Colonic mucosa (tissue), 4 donors: ENCODE data around the gene TREM2. TPM values are rescaled to one million over a fixed set of nuclear protein-coding genes. Genes with fewer than 3 reads are reported as not detected.

ENCODE experiments used
- DNase-seq: peaks from one replicate; pipeline ENCODE4 v3.0.0-alpha.2; 2020
- H3K27ac ChIP-seq: fragments of 200-600 bp; one replicate; pipeline ENCODE4 v1.8.0; 2021
- H3K27me3 ChIP-seq: fragments of 200-600 bp; one replicate; pipeline ENCODE4 v1.8.0; 2021
- H3K36me3 ChIP-seq: fragments of 200-600 bp; one replicate; pipeline ENCODE4 v1.8.0; 2021
- H3K4me1 ChIP-seq: fragments of 200-600 bp; one replicate; pipeline ENCODE4 v1.8.0; 2021; ENCODE audit warnings: mild to moderate bottlenecking
- H3K4me3 ChIP-seq: fragments of 200-600 bp; one replicate; pipeline ENCODE4 v1.8.0; 2021
- H3K9ac ChIP-seq, 2 donors: one replicate each; pipeline ENCODE4 v1.7.0; 2013; ENCODE audit warnings: control low read depth in 2 of 2, low read depth in 2 of 2, low read length in 2 of 2
- H3K9me3 ChIP-seq: fragments of 200-600 bp; one replicate; pipeline ENCODE4 v1.8.0; 2021
- CTCF ChIP-seq: fragments of 200-600 bp; IDR thresholded peaks from one replicate; pipeline ENCODE4 v1.8.0; 2022; ENCODE audit warnings: antibody characterized with exemption, mild to moderate bottlenecking
- intact Hi-C: fragments of 100-400 bp; cut with DNase I; formaldehyde crosslinking; loops from one replicate; pipeline ENCODE4 v1.14.1; 2022
- total RNA-seq, 2 donors: library from RNA; stranded (reverse); fragmentation: NEBNext Ultra II Directional in 1 of 2; extraction: Animal tissue kit (Norgen Biotek cat#: 25700) in 1 of 2; gene quantifications; one replicate each; pipeline ENCODE4 v1.2.1, GENCODE V29; 2021
- donor health status: healthy.
- donor health status: DM: no; HTN: no; CAD: no.
- donor health status: DM: no; HTN: no; CAD: no.

Gene TREM2
- total RNA-seq, 2 donors from 2014 or later = 0.88 TPM; not detected in 1

GRCh38 chr6:41200901-41201763 lies 38.2 kb upstream of the TREM2 start, which contains the start of gene TREML2:
Gene TREML2 (minus strand): TSS chr6:41201149. CDS start chr6:41201008, 141 bp downstream.
- no peak for TF ChIP-seq CTCF
- H3K27ac ChIP-seq = peak within 1 kb of the TSS; percentile 47
- no peak within 1 kb of the TSS for H3K4me3 ChIP-seq
- H3K27me3 ChIP-seq = no peaks in the 10 kb centered on the region
- H3K9ac ChIP-seq = no peak within 1 kb of the TSS
- no peaks in the 10 kb centered on the region for H3K36me3 ChIP-seq
- no peaks in the 10 kb centered on the region for H3K9me3 ChIP-seq
- no peak for DNase-seq
- intact Hi-C loops = no loop called here
- no peaks in the 10 kb centered on the region for H3K4me1 ChIP-seq

GRCh38 chr6:41200296-41200900 lies 37.5 kb upstream of the TREM2 start:
- intact Hi-C loops = no loop called here
- Histone ChIP-seq H3K4me1 (no peaks in the 10 kb centered on the region), H3K27ac (peak overlapping the region; percentile 47), H3K9ac (no peak overlapping the region), H3K36me3 (no peaks in the 10 kb centered on the region), H3K4me3 (no peak overlapping the region), H3K27me3 (no peaks in the 10 kb centered on the region), H3K9me3 (no peaks in the 10 kb centered on the region)
- DNase-seq = no peak
- no peak for TF ChIP-seq CTCF

- no peaks in the 10 kb centered on the region for H3K9me3 ChIP-seq
- DNase-seq = no peak
- H3K27me3 ChIP-seq = no peaks in the 10 kb centered on the region
- no peak for TF ChIP-seq CTCF
- no peak overlapping the region for H3K9ac ChIP-seq
- H3K27ac ChIP-seq = peak overlapping the region; percentile 47
- H3K4me1 ChIP-seq = no peaks in the 10 kb centered on the region
- no peaks in the 10 kb centered on the region for H3K36me3 ChIP-seq
- intact Hi-C loops = no loop called here
- no peak overlapping the region for H3K4me3 ChIP-seq
Observed at GRCh38 chr6:41199552-41200246, 36.8 kb upstream of the TREM2 start.

- intact Hi-C loops = no loop called here
- DNase-seq = no peak
- no peak for TF ChIP-seq CTCF
- Histone ChIP-seq H3K36me3 (no peaks in the 10 kb centered on the region), H3K4me3 (no peak overlapping the region), H3K9me3 (no peaks in the 10 kb centered on the region), H3K27ac (no peak overlapping the region), H3K9ac (no peak overlapping the region), H3K27me3 (no peaks in the 10 kb centered on the region), H3K4me1 (no peaks in the 10 kb centered on the region)
Observed at GRCh38 chr6:41197234-41197633, 34.3 kb upstream of the TREM2 start.

GRCh38 chr6:41194386-41194785 lies 31.5 kb upstream of the TREM2 start:
- no peak overlapping the region for H3K4me3 ChIP-seq
- H3K4me1 ChIP-seq = no peaks in the 10 kb centered on the region
- no peak for DNase-seq
- no peak for TF ChIP-seq CTCF
- H3K36me3 ChIP-seq = no peaks in the 10 kb centered on the region
- no peak overlapping the region for H3K9ac ChIP-seq
- H3K9me3 ChIP-seq = no peaks in the 10 kb centered on the region
- no peaks in the 10 kb centered on the region for H3K27me3 ChIP-seq
- no peak overlapping the region for H3K27ac ChIP-seq
- intact Hi-C loops = no loop called here
